HG02943 (cell line): ENCODE data around the gene SH3PXD2A.
"Not testable (repeated sequence)": the region's sequence is repeated elsewhere in the genome, so short reads cannot be mapped to it uniquely, and the experiment has no call there.

Experiments used
- ATAC-seq: cut with Tn5 transposase; IDR thresholded peaks from one replicate; pipeline ENCODE4 v1.9.1; 2021; ENCODE audit warnings: mild to moderate bottlenecking, low read depth, moderate library complexity; ENCODE audit not compliant: unreplicated experiment

Gene SH3PXD2A

GRCh38 chr10:103618575-103619423 lies 236.6 kb downstream of the SH3PXD2A start:
- ATAC-seq, result no peak

DNA sequence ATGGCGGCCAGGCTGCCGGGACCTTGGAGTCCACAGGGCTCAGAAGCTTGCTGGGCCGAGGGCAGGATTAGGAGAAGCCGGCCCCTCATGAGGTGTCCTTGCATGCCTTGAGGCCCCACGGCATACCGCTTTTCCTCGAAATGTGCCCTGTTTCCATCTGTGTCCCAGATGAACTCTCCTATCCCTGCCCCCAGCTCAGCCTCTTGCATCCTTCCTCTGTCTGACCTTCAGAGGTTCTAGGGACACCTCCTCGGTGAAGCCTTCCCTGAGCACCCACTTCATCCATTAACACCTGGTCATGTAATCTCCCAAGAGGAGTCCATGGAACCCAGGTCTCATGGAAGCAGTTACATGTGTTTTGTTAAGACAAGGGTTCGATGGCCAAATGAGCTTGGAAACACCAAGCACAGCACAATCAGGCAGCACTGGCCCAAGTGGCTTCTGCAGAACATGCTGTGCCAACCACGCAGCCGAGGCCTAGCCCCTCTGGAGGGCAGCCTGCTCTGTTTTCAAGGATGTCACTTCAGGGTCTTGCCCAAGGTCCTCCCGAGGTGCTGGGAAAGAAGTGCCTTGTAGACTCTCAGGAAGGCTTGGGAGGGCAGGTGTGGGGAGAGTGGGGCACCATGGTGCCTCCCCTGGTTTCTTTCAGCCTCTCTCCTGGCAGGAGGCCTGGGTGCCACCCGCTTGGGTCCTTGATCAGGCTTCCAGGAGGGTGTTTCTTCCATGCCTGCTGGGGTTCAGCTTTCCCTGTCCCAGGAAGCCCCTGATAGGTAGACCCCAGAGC lies 237.6 kb downstream of the SH3PXD2A start:
- ATAC-seq, result no peak

GRCh38 chr10:103616705-103617601 lies 238.4 kb downstream of the SH3PXD2A start:
- ATAC-seq, result no peak

DNA sequence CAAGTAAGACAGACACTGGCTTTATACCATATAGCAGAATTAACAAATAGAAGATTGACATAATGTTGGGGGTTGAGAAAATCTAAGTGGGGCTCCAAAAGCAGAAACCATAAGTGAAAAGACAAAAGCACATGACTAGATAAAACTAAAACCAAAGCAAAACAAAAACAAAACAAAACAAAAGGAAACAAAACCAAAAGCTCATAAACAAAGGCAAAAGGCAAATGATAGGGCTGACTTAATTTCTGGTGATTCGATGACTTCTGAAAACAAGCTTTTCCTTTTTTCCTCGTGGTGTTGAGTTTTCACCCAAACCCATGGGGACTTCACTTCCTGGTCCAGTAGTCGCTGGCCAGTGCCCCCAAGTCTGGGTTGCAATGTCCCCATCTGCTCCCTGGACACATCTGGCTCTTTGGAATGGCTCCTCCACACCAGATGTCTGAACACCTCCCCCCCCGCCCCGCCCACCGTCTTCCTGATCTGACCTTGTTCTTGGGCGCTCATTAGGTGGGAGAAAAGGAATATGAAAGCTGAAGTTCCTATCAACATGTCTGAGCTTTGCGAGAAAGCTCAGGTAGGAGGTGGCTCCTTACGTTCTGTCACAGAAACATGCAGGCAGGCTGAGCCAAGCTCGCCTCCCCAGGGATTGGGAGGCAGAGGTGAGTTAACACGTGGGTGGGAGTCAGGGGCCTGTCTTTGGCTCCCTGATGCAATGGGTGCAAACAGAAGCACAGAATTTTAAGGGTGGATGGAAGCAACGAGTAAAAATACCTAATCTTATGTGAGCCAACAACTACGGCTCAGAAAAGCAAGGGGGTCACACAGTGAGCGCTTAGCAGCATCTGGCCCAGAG lies 240.8 kb downstream of the SH3PXD2A start:
- no peak for ATAC-seq

- no peak for ATAC-seq
Measured at GRCh38 chr10:103613616-103614015, 241.8 kb downstream of the SH3PXD2A start.

GRCh38 chr10:103612462-103613365 lies 242.7 kb downstream of the SH3PXD2A start:
- no peak for ATAC-seq

DNA sequence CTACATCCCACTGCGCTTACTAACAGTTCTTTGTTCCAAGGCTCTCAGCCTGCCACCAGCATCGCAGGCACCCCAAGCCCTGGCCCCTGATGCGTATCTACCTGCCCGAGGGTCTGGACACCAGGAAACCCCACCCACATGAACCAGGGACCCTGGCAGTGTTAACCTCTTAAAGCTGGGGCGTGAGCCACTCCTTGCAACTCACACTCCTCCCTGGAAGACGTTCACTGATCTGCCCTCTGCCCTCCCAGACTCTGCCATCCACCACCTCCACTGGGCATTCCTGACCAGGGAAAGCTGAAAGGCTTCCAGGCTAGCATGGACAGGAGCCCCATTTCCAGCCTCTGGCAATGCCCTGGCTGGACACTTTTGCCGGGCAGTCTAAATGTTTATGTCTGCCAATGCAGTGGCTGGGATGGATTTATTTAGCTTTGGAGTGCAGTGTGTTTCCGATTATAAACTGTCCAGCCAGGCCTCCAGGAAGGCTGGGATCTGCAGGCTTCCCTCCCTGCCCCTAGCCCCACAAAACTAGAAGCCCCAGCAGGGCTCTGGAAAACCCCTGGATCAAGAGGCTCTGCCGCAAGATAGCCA lies 244.4 kb downstream of the SH3PXD2A start:
- ATAC-seq, result no peak

GRCh38 chr10:103610083-103610472 lies 245.3 kb downstream of the SH3PXD2A start:
- no peak for ATAC-seq

DNA sequence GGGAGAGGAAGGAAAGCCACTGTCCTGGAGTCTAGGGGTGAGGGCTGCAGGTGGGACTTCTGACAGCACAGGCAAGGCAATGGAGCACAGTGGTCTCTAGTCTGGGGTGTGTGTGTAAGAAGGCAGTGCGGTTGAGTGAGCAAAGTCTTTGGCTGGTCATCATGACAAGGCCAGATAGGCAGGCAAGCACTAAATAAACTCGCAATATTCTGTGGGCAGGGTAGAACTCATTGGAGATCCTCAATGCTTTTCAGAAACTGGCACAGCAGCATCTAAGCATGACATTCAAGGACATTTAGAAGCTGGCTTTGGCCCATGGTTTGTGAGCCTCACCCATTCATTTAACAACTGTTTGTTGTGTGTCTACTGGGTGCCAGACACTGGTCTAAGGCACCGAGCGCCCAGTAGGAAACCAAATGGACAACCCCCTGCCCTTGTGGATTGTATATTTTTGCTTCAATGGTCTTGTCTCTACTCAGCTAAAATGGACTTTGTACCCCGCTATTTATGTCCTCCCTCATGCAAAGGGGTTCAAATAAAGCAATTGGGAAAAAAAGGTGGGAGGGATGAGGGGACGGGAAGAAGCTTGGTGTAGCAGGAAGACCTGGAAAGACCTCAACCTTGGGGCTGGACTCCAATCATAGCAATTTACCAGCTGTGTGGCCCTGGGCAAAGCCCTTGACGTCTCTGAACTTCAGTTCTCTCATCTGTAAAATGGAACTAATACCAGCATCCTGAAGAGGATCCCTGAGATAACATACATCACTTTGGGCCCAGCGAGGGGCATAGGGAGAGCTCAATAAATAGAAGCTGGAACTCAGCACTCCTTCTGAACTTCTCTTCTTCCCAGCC lies 245.9 kb downstream of the SH3PXD2A start:
- no peak for ATAC-seq

- ATAC-seq, result not testable (repeated sequence)
Measured at GRCh38 chr10:103608056-103608455, 247.3 kb downstream of the SH3PXD2A start.

DNA sequence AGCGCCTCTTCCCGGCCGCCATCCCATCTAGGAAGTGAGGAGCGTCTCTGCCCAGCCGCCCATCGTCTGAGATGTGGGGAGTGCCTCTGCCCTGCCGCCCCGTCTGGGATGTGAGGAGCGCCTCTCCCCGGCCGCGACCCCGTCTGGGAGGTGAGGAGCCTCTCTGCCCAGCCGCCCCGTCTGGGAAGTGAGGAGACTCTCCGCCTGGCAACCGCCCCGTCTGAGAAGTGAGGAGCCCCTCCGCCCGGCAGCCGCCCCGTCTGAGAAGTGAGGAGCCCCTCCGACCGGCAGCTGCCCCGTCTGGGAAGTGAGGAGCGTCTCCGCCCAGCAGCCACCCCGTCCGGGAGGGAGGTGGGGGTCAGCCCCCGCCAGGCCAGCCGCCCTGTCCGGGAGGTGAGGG lies 248.3 kb downstream of the SH3PXD2A start:
- not testable (repeated sequence) for ATAC-seq

DNA sequence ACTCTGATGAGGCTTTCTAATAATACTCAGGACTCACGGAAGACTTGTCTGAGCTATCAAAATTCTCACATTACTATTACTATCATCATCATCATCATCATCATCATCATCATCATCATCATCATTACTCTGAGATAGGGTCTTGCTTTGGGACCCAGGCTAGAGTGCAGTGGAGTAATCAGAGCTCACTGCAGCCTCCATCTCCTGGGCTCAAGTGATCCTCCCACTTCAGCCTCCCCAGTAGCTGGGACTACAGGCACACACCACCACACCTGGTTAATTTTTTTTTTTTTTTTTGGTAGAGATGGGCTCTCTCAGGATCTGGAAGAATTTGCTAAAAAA lies 249.3 kb downstream of the SH3PXD2A start:
- not testable (repeated sequence) for ATAC-seq

DNA sequence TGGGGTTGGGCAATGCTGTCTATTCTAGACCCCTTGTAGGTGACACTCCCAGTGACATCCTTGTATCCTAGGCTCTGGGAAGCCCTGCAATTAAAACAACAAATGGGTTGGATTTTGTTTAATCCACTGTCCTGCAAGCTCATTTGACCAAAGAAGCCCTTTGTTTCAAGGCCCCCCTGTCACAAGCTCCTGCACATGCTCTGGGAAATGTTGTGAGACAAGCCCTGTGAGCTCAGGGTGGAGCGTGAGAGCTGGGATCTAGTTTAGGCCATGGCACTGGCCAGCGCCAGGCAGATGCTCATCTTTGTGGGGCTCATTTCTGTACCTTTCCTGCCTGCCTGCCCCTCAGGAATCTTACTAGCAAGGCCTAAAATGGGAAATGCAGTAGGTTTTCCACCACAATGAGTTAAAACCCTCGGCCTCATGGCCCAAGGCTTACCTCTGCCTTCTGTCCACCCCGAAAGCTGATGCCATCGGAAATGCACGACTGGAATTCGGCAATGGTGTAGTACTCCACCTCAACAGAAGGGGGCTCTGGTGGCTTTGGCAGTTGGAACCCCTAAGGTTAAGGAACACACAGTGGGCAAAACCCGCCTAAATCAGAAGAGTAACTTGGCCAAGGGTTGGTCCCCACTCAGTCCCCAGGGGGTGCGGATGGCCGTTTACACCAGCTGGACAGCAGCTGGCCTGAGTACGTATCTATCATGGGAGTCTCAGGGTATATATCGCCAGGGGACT lies 249.8 kb downstream of the SH3PXD2A start:
- no peak for ATAC-seq

DNA sequence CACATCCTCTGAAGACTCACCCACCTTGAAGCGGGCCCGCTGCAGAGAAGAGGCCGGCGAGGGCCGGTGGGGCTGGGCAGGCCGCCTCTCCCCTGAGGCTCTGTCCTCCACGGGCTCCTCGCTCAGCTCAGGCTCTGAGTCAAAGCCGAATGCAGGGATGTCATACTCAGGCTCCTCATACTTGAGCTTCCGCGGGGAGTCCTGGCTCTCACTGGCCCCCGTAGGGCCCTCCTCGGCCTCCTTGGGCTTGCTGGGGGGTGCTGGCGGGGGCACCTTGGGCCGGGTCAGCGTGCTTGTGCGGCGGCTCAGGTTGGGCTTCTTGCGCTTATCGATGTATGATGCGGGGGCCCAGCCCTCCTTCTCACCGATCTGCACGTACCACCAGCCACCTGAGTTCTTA lies 252.0 kb downstream of the SH3PXD2A start:
- no peak for ATAC-seq

GRCh38 chr10:103602852-103603155 lies 252.6 kb downstream of the SH3PXD2A start:
- no peak for ATAC-seq

DNA sequence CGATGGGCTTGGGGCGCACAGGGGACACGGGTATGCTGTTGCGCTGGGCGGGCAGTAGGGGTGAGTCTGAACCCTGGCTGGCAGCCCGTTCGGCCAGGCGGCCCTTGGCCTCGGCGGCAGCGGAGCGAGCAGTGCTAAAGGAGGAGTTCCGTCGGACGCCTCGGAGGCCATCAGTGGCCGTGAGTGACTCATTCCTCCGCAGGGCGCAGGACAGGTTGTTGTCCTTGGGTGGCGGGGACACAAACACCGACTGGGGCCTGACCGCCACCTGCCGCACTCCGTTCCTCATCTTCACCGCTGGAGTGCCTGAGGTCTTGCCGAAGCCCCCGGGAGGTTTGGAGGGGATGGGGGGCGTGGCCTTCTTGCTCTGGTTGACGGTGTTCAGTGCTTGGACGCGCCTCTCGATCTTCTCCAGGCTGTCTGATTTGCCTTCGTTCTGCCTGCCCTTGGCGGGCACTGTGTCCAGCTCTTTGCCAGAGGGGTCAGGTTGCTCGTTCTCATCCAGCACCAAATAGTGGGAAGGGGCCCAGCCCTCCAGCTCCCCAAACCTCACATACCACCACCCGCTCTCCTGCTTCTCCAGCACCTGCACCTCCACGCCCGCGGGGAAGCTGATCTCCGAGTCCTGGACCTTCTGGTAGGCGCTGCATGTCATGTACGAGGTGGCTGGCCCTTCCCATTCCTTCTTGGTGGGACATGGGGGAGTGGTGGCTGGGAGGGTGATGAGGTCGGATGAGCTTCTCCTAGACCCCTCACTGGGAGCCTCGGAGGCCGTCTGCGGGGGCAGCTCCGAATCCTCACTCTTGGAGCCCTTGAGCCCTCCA lies 253.1 kb downstream of the SH3PXD2A start:
- no peak for ATAC-seq
